SK-N-SH (cell line): ENCODE measurements around the gene AHRR. TPM values are rescaled to one million over a fixed set of nuclear protein-coding genes. Genes with fewer than 3 reads are reported as not detected.

Experiments
- CTCF ChIA-PET: fragments of 300-600, 350-600 bp; formaldehyde crosslinking; extraction: SDS; loops from one replicate; lab custom pipeline; 2021; lab: Yijun Ruan, JAX
- POLR2A ChIA-PET: fragments of 350-600 bp; sonication (Branson Sonifier 250); formaldehyde crosslinking; extraction: SDS; loops from one replicate; lab custom pipeline; 2020; ENCODE audit warnings: antibody characterized with exemption, inconsistent platforms; lab: Yijun Ruan, JAX
- DNase-seq: peaks from one replicate; pipeline ENCODE4 v3.0.0; 2012
- H2AFZ ChIP-seq: fragments of 200-600 bp; sonication (generic); 2 replicates; pipeline ENCODE4 v1.8.1; 2016; ENCODE audit warnings: antibody characterized with exemption, mild to moderate bottlenecking, low read depth
- H3F3A ChIP-seq: fragments of 200-600 bp; sonication (generic); replicated peaks from 2 replicates; pipeline ENCODE3; 2016; ENCODE audit warnings: antibody characterized with exemption, mild to moderate bottlenecking; ENCODE audit not compliant: insufficient read depth
- H3K27ac ChIP-seq, 2 experiments: fragments of 200-500 bp in 1 of 2; fragments of 200-600 bp in 1 of 2; sonication (Bioruptor generic) in 1 of 2; sonication (generic), shearing (Covaris generic) in 1 of 2; 2 replicates each; pipeline versions ENCODE4 v1.5.1 to v1.6.1; 2014 to 2016; ENCODE audit warnings: low read depth in 2 of 2, inconsistent platforms in 1 of 2, low read length in 1 of 2, mild to moderate bottlenecking in 1 of 2, mixed read lengths in 1 of 2
- H3K27me3 ChIP-seq: fragments of 200-600 bp; sonication (generic), shearing (Covaris generic); 2 replicates; pipeline ENCODE4 v1.6.1; 2016; ENCODE audit warnings: mixed run types; ENCODE audit not compliant: insufficient read depth
- H3K36me3 ChIP-seq, 2 experiments: fragments of 200-500 bp in 1 of 2; fragments of 200-600 bp in 1 of 2; sonication (Bioruptor generic) in 1 of 2; sonication (generic) in 1 of 2; replicated peaks in 1 of 2; 2 replicates each; pipeline versions ENCODE3 to v1.5.1; 2014 to 2016; ENCODE audit warnings: low read length in 1 of 2, mild to moderate bottlenecking in 1 of 2; ENCODE audit not compliant: insufficient read depth in 2 of 2, control insufficient read depth in 1 of 2
- H3K4me1 ChIP-seq, 2 experiments: fragments of 200-500 bp in 1 of 2; fragments of 200-600 bp in 1 of 2; sonication (Bioruptor generic) in 1 of 2; sonication (generic), shearing (Covaris generic) in 1 of 2; 2 replicates each; pipeline versions ENCODE4 v1.5.1 to v1.6.1; 2014 to 2016; ENCODE audit warnings: low read depth in 1 of 2, low read length in 1 of 2, mixed run types in 1 of 2; ENCODE audit not compliant: insufficient read depth in 2 of 2, control insufficient read depth in 1 of 2
- H3K4me2 ChIP-seq: fragments of 200-600 bp; sonication (generic), shearing (Covaris generic); 2 replicates; pipeline ENCODE4 v1.6.1; 2017; ENCODE audit warnings: mixed run types
- H3K4me3 ChIP-seq, 2 experiments: fragments of 200-500 bp in 1 of 2; fragments of 200-600 bp in 1 of 2; sonication (Bioruptor generic) in 1 of 2; sonication (generic), shearing (Covaris generic) in 1 of 2; 2 replicates each; pipeline versions ENCODE4 v1.5.1 to v1.8.1; 2014 to 2016; ENCODE audit warnings: low read depth in 2 of 2, inconsistent platforms in 1 of 2, low read length in 1 of 2, mild to moderate bottlenecking in 1 of 2, mixed read lengths in 1 of 2, moderate library complexity in 1 of 2
- H3K79me2 ChIP-seq: fragments of 200-600 bp; sonication (generic); 2 replicates; pipeline ENCODE4 v1.8.1; 2017; ENCODE audit warnings: mild to moderate bottlenecking; ENCODE audit not compliant: insufficient read depth
- H3K9ac ChIP-seq: fragments of 200-600 bp; sonication (generic); 2 replicates; pipeline ENCODE4 v1.6.1; 2017; ENCODE audit warnings: mixed run types
- H3K9me2 ChIP-seq: fragments of 200-600 bp; sonication (generic); 2 replicates; pipeline ENCODE4 v1.6.1; 2017; ENCODE audit warnings: mixed run types
- H3K9me3 ChIP-seq: fragments of 200-600 bp; sonication (generic); 2 replicates; pipeline ENCODE4 v1.6.1; 2017; ENCODE audit warnings: mixed run types, mild to moderate bottlenecking, moderate library complexity
- H4K20me1 ChIP-seq: fragments of 200-600 bp; sonication (generic); 2 replicates; pipeline ENCODE4 v1.6.1; 2017; ENCODE audit warnings: mild to moderate bottlenecking, mixed run types; ENCODE audit not compliant: insufficient read depth
- CTCF ChIP-seq: fragments of 200-600 bp; sonication (generic); IDR thresholded peaks from 2 replicates; pipeline ENCODE4 v1.6.1; 2017; ENCODE audit warnings: antibody characterized with exemption, mild to moderate bottlenecking, moderate library complexity
- EP300 ChIP-seq, 2 experiments: IDR thresholded peaks; 2 replicates each; pipeline versions ENCODE4 v1.4.0 to v1.6.1; 2012; ENCODE audit warnings: borderline replicate concordance in 1 of 2, low read depth in 1 of 2, low read length in 1 of 2
- GABPA ChIP-seq: IDR thresholded peaks from 2 replicates; pipeline ENCODE4 v1.4.0; 2012; ENCODE audit warnings: low read depth, mild to moderate bottlenecking
- GATA2 ChIP-seq: sonication (generic); formaldehyde crosslinking; IDR thresholded peaks from 2 replicates; pipeline ENCODE4 v1.5.0; 2020; ENCODE audit warnings: mild to moderate bottlenecking, missing genetic modification reagents
- POLR2AphosphoS5 ChIP-seq: IDR thresholded peaks from 2 replicates; pipeline ENCODE4 v1.6.1; 2012; ENCODE audit warnings: low read depth, low read length
- RAD21 ChIP-seq: IDR thresholded peaks from 2 replicates; pipeline ENCODE4 v1.6.1; 2012; ENCODE audit warnings: mild to moderate bottlenecking, low read length
- RCOR1 ChIP-seq: fragments of 150-350 bp; IDR thresholded peaks from 2 replicates; pipeline ENCODE4 v1.6.1; 2017; ENCODE audit warnings: antibody characterized with exemption, low read length
- SMC3 ChIP-seq: IDR thresholded peaks from 2 replicates; pipeline ENCODE4 v1.6.1; 2012; ENCODE audit warnings: low read depth, low read length, improper control_type of control experiment
- TEAD4 ChIP-seq: IDR thresholded peaks from 2 replicates; pipeline ENCODE4 v1.4.0; 2012; ENCODE audit warnings: mild to moderate bottlenecking, borderline replicate concordance; ENCODE audit not compliant: insufficient read depth
- ZBTB33 ChIP-seq: IDR thresholded peaks from 2 replicates; pipeline ENCODE4 v1.4.0; 2012; ENCODE audit warnings: low read depth, borderline replicate concordance
- WGBS: methylation state at CpG from one replicate; pipeline ENCODE4 v1.1.6; 2017; ENCODE audit warnings: low lambda C conversion rate; 5-methylcytosine and 5-hydroxymethylcytosine counted together
- polyA plus RNA-seq, 3 experiments: library from polyadenylated mRNA; depleted of rRNA; stranded (reverse); fragments of >200 nt; gene quantifications; 2 replicates each; pipeline ENCODE4 v1.2.3, GENCODE V29; 2012

The AHRR gene
- polyA plus RNA-seq, 1 of the 3 experiments (the other 2 are of a cell fraction) = 0.71 TPM

- TF ChIP-seq CTCF (no peak), RAD21 (no peak), ZBTB33 (no peak), TEAD4 (no peak), GABPA (no peak), GATA2 (CRISPR knock-in tag) (no peak), EP300 (IDR thresholded peaks at IDR 0.05; ENCODE audit: borderline replicate concordance in 1 of 2, low read depth in 1 of 2, low read length in 1 of 2) (no peak), RCOR1 (no peak), POLR2AphosphoS5 (no peak)
- CTCF ChIA-PET = no interaction called here
- 84% methylated on average over 10 of the region's 27 CpGs for WGBS
- Histone ChIP-seq H3K27me3 (no peaks in the 10 kb centered on the region), H3K27ac (no peak overlapping the region), H2AFZ (no peak overlapping the region), H3K4me1 (peaks cover 0 to 7% of the 10 kb centered on the region in 2 experiments; a peak in 1 of 4 replicates), H3K4me2 (no peak overlapping the region), H3K79me2 (no peaks in the 10 kb centered on the region), H3F3A (no peaks in the 10 kb centered on the region), H3K4me3 (no peak overlapping the region), H3K9ac (no peak overlapping the region), H3K9me3 (no peaks in the 10 kb centered on the region), H3K36me3 (no peaks in the 10 kb centered on the region), H4K20me1 (no peaks in the 10 kb centered on the region), H3K9me2 (no peaks in the 10 kb centered on the region)
- POLR2A ChIA-PET = no interaction called here
- no peak for DNase-seq
Measured at GRCh38 chr5:435156-435790, 113.8 kb downstream of the AHRR start.

GRCh38 chr5:435961-436640 is 114.6 kb downstream of the AHRR start:
- DNase-seq = peak; percentile 61
- no peaks in the 10 kb centered on the region for H3K9me2 ChIP-seq
- H3K27ac ChIP-seq = no peak overlapping the region
- 76% methylated on average over 12 of the region's 18 CpGs for WGBS
- POLR2A ChIA-PET = no interaction called here
- H2AFZ ChIP-seq = no peak overlapping the region
- peak; percentile 22; the same call in 1 of the 2 replicates for TF ChIP-seq SMC3
- peak; percentile 43 for TF ChIP-seq CTCF
- no peak for TF ChIP-seq POLR2AphosphoS5
- peak; percentile 35 for TF ChIP-seq RAD21
- TF ChIP-seq, all 33 proteins: peak for 3
- H4K20me1 ChIP-seq = no peaks in the 10 kb centered on the region
- H3F3A ChIP-seq = no peaks in the 10 kb centered on the region
- no peaks in the 10 kb centered on the region for H3K79me2 ChIP-seq
- H3K9me3 ChIP-seq = no peaks in the 10 kb centered on the region
- H3K4me1 ChIP-seq = peaks cover 0 to 7% of the 10 kb centered on the region in 2 experiments; a peak in 1 of 4 replicates
- H3K27me3 ChIP-seq = no peaks in the 10 kb centered on the region
- H3K36me3 ChIP-seq = no peaks in the 10 kb centered on the region
- H3K9ac ChIP-seq = no peak overlapping the region
- H3K4me2 ChIP-seq = no peak overlapping the region
- no peak overlapping the region for H3K4me3 ChIP-seq
- CTCF ChIA-PET = interaction anchor here (0.6 to 2.4 kb wide), 2 partner anchors 10 to 248 kb away, joined by 3 to 10 read pairs; no protein-coding TSS in a partner anchor
